Liver (tissue), 9 donors: ENCODE results near the gene TMEM63C. TPM values are rescaled to one million over a fixed set of nuclear protein-coding genes. Genes with fewer than 3 reads are reported as not detected.

Experiments used
- DNase-seq: peaks from one replicate; pipeline ENCODE4 v3.0.0-alpha.2; 2017; ENCODE audit warnings: low spot score
- H3K27ac ChIP-seq, 2 donors: one replicate each; pipeline ENCODE4 v1.7.0; 2013; ENCODE audit warnings: inconsistent platforms in 2 of 2, low read length in 2 of 2, control low read depth in 1 of 2, low read depth in 1 of 2, mild to moderate bottlenecking in 1 of 2
- H3K27me3 ChIP-seq, 4 donors: one replicate each; pipeline versions ENCODE4 v1.6.1 to v1.7.0; 2013; ENCODE audit warnings: low read length in 3 of 4, inconsistent platforms in 1 of 4, mild to moderate bottlenecking in 1 of 4, moderate library complexity in 1 of 4; ENCODE audit not compliant: control insufficient read depth in 4 of 4, insufficient read depth in 4 of 4
- H3K36me3 ChIP-seq, 4 donors: one replicate each; pipeline versions ENCODE4 v1.6.1 to v1.7.0; 2013; ENCODE audit warnings: low read length in 3 of 4, mild to moderate bottlenecking in 3 of 4, low read depth in 1 of 4, moderate library complexity in 1 of 4; ENCODE audit not compliant: control insufficient read depth in 4 of 4, insufficient read depth in 3 of 4
- H3K4me1 ChIP-seq, 4 donors: one replicate each; pipeline versions ENCODE4 v1.6.1 to v1.7.0; 2013; ENCODE audit warnings: low read length in 3 of 4, mild to moderate bottlenecking in 3 of 4, moderate library complexity in 1 of 4; ENCODE audit not compliant: control insufficient read depth in 4 of 4, insufficient read depth in 4 of 4
- H3K4me3 ChIP-seq, 3 donors: one replicate each; pipeline versions ENCODE4 v1.6.1 to v1.7.0; 2013; ENCODE audit warnings: low read length in 3 of 3, control low read depth in 1 of 3, low read depth in 1 of 3, mild to moderate bottlenecking in 1 of 3
- H3K9ac ChIP-seq, 2 donors: one replicate each; pipeline ENCODE4 v1.7.0; 2013; ENCODE audit warnings: low read length in 2 of 2, mild to moderate bottlenecking in 2 of 2, moderate library complexity in 2 of 2, control low read depth in 1 of 2, low read depth in 1 of 2
- H3K9me3 ChIP-seq, 4 donors: one replicate each; pipeline versions ENCODE4 v1.6.1 to v1.7.0; 2013; ENCODE audit warnings: low read length in 3 of 4; ENCODE audit not compliant: control insufficient read depth in 4 of 4
- ATF3 ChIP-seq: IDR thresholded peaks from 2 replicates; pipeline ENCODE4 v1.6.1; 2016; ENCODE audit warnings: antibody characterized with exemption
- CTCF ChIP-seq: fragments of 150-350 bp; IDR thresholded peaks from 2 replicates; pipeline ENCODE4 v1.5.1; 2017; ENCODE audit warnings: improper control_type of control experiment, low read depth, low read length; ENCODE audit not compliant: missing input control
- EGR1 ChIP-seq, 2 donors: IDR thresholded peaks; 2 replicates each; pipeline ENCODE4 v1.6.1; 2016 to 2018; ENCODE audit warnings: antibody characterized with exemption in 2 of 2, low read depth in 2 of 2
- FOXA1 ChIP-seq: IDR thresholded peaks from 2 replicates; pipeline ENCODE4 v1.6.1; 2016; ENCODE audit warnings: antibody characterized with exemption
- HNF4A ChIP-seq, 2 donors: conservative IDR thresholded peaks; 2 replicates each; pipeline ENCODE4 v1.6.1; 2016; ENCODE audit warnings: antibody characterized with exemption in 2 of 2, mild to moderate bottlenecking in 2 of 2
- HNF4G ChIP-seq: IDR thresholded peaks from 2 replicates; pipeline ENCODE4 v1.6.1; 2016; ENCODE audit warnings: antibody characterized with exemption
- JUND ChIP-seq, 2 donors: IDR thresholded peaks; 2 replicates each; pipeline ENCODE4 v1.6.1; 2016; ENCODE audit warnings: antibody characterized with exemption in 2 of 2
- MAX ChIP-seq: IDR thresholded peaks from 2 replicates; pipeline ENCODE4 v1.6.1; 2016; ENCODE audit warnings: antibody characterized with exemption
- NR2F2 ChIP-seq: IDR thresholded peaks from 2 replicates; pipeline ENCODE4 v1.6.1; 2016; ENCODE audit warnings: antibody characterized with exemption
- RAD21 ChIP-seq, 2 donors: IDR thresholded peaks; 2 replicates each; pipeline ENCODE4 v1.6.1; 2016; ENCODE audit warnings: antibody characterized with exemption in 2 of 2, mild to moderate bottlenecking in 2 of 2
- REST ChIP-seq: IDR thresholded peaks from 2 replicates; pipeline ENCODE4 v1.6.1; 2016; ENCODE audit warnings: antibody characterized with exemption, mild to moderate bottlenecking
- SP1 ChIP-seq: IDR thresholded peaks from 2 replicates; pipeline ENCODE4 v1.6.1; 2018; ENCODE audit warnings: antibody characterized with exemption, mild to moderate bottlenecking
- TAF1 ChIP-seq: conservative IDR thresholded peaks from 2 replicates; pipeline ENCODE4 v1.6.1; 2016; ENCODE audit warnings: antibody characterized with exemption, mild to moderate bottlenecking
- YY1 ChIP-seq: IDR thresholded peaks from 2 replicates; pipeline ENCODE4 v1.6.1; 2016; ENCODE audit warnings: antibody characterized with exemption, mild to moderate bottlenecking
- ZBTB33 ChIP-seq: IDR thresholded peaks from 2 replicates; pipeline ENCODE4 v1.6.1; 2016; ENCODE audit warnings: antibody characterized with exemption
- WGBS: extraction: QIAGEN DNeasy Blood & Tissue Kit; methylation state at CpG from one replicate; pipeline ENCODE4 v1.1.7; 2013; 5-methylcytosine and 5-hydroxymethylcytosine counted together
- polyA plus RNA-seq, 2 donors: library from polyadenylated mRNA; stranded (reverse) in 1 of 2; unstranded in 1 of 2; fragments of 200-250 nt in 1 of 2; fragments of >200 nt in 1 of 2; fragmentation: Nextera tagmentation in 1 of 2; extraction: Ambion mirVana in 1 of 2; gene quantifications; one replicate each; pipeline versions ENCODE4 v1.2.1 to v1.2.3, GENCODE V29; 2013 to 2015
- total RNA-seq, 2 donors: library from RNA; depleted of rRNA; stranded (reverse); fragments of >200 nt; gene quantifications; one replicate each; pipeline ENCODE4 v1.2.3, GENCODE V29; 2014
- donor health status: healthy.
- donor health status: healthy.
- donor health status: healthy.
- donor health status: healthy.
- donor health status: healthy.

TMEM63C gene
- total and polyA plus RNA-seq, 4 donors, result 0.13 to 1.6 (median 0.25) TPM; not detected in 1

- TF ChIP-seq REST (no peak), HNF4A (conservative IDR thresholded peaks at IDR 0.05) (no peak), TAF1 (no peak), CTCF (no peak)
Observed at GRCh38 chr14:77253333-77254190, 72.0 kb downstream of the TMEM63C start (continued).

GRCh38 chr14:77256694-77257093, 75.1 kb downstream of the TMEM63C start:
- no peak for DNase-seq

GRCh38 chr14:77257700-77258099, 76.1 kb downstream of the TMEM63C start:
- no peak for DNase-seq
- Histone ChIP-seq H3K27ac (no peak overlapping the region), H3K36me3 (no peaks in the 10 kb centered on the region), H3K27me3 (no peaks in the 10 kb centered on the region), H3K4me3 (no peak overlapping the region), H3K9me3 (no peaks in the 10 kb centered on the region), H3K4me1 (no peaks in the 10 kb centered on the region), H3K9ac (no peak overlapping the region)
- 86% methylated on average over 10 of the region's 10 CpGs for WGBS
- TF ChIP-seq ZBTB33 (no peak), RAD21 (IDR thresholded peaks at IDR 0.05) (no peak), MAX (no peak), JUND (IDR thresholded peaks at IDR 0.05) (no peak), CTCF (no peak), TAF1 (no peak), HNF4G (no peak), REST (no peak), YY1 (no peak), NR2F2 (no peak), HNF4A (conservative IDR thresholded peaks at IDR 0.05) (no peak), SP1 (no peak)

More at GRCh38 chr14:77256694-77257093, 75.1 kb downstream of the TMEM63C start:
- WGBS, result 94% methylated on average over 8 of the region's 8 CpGs
- Histone ChIP-seq H3K9ac (no peak overlapping the region), H3K4me3 (no peak overlapping the region), H3K4me1 (no peaks in the 10 kb centered on the region), H3K27me3 (peaks cover 0 to 3% (median 0%) of the 10 kb centered on the region in 4 donors), H3K27ac (no peak overlapping the region), H3K36me3 (no peaks in the 10 kb centered on the region), H3K9me3 (no peaks in the 10 kb centered on the region)
- TF ChIP-seq FOXA1, result no peak
- no peak for TF ChIP-seq HNF4A (conservative IDR thresholded peaks at IDR 0.05)
- no peak for TF ChIP-seq ATF3
- TF ChIP-seq EGR1 (IDR thresholded peaks at IDR 0.05; ENCODE audit: low read depth in 2 of 2), result no peak
